NCI-H526 (cell line): ENCODE results near the gene BICD2.
"Not testable (repeated sequence)": the region's sequence is repeated elsewhere in the genome, so short reads cannot be mapped to it uniquely, and the experiment has no call there.

Experiments used
- DNase-seq, 2 experiments: peaks; one replicate each; lab custom pipeline; 2025; lab: John Stamatoyannopoulos, UW

The BICD2 gene

GRCh38 chr9:92770360-92770995, 5.8 kb upstream of the BICD2 start:
- DNase-seq: no peak

GRCh38 chr9:92769990-92770359, 5.3 kb upstream of the BICD2 start:
- no peak for DNase-seq

DNA sequence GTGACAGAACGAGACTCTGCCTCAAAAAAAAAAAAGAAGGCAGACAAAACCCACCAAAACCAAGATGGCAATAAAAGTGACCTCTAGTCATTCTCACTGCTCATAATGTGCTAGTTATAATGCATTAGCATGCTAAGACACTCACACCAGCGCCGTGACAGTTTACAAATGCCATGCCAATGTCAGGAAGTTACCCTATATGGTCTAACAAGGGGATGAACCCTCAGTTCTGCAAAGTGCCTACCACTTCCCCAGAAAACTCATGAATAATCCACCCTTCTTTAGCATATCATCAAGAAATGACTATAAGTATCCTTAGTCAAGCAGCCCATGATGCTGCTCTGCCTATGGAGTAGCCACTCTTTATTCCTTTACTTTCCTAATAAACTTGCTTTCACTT, 4.7 kb upstream of the BICD2 start:
- no peak for DNase-seq

DNA sequence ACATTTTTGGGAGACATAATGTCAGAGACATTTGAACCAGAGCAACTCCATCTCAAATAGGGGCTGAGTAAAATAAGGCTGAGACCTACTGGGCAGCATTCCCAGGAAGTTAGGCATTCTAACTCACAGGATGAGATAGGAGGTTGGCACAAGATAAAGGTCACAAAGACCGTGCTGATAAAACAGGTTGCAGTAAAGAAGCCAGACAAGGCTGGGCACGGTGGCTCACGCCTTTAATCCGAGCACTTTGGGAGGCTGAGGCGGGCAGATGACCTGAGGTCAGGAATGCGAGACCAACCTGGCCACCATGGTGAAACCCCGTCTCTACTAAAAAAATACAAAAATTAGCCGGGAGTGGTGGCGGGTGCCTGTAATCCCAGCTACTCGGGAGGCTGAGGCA, 4.2 kb upstream of the BICD2 start:
- not testable (repeated sequence) for DNase-seq

DNA sequence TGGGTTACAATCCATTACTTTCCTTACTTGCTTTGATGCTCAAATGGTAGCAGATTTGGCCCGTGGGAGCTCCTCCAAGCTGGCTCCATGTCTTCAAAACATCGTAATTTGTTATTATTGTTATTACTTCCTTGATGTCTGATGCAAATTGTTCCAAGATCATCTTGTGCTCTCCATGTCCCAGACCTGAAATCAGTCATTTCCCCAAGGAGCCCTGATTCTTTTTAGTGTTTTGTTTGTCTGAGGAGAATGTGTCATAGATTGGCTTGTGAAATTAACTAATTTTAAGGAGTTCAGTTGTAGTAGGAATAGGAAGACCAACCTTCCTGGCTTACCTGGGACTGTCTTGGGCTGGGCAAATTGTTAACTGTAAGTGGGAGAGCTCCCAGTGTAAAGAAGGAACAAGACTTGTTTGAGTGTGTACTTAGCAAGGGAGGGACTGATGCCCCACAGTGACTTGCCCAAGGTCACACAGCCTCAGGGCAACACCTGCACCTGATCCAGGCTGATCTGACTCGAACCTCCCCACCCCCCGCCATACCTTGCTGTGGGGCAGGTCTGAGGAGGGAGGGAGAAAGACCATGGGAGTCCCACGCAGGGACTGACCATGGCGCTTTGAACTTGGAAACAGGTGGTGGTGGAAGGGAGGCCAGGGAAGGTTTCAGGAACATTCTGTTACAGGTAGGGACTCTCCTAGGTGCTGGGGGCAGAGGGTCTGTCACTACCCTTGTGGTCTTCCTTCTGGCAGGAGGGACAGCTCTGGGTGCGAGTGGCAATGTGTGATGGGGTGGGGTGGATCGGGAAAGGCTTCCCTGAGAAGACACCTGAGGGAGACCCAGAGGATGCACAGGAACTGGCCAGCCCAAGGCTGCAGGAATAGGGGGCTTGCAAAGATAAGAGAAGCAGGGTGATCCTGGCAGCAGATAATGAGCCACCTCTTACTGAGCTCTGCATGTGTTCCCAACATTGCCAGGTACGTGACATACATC, 2.7 kb upstream of the BICD2 start:
- DNase-seq: no peak

DNA sequence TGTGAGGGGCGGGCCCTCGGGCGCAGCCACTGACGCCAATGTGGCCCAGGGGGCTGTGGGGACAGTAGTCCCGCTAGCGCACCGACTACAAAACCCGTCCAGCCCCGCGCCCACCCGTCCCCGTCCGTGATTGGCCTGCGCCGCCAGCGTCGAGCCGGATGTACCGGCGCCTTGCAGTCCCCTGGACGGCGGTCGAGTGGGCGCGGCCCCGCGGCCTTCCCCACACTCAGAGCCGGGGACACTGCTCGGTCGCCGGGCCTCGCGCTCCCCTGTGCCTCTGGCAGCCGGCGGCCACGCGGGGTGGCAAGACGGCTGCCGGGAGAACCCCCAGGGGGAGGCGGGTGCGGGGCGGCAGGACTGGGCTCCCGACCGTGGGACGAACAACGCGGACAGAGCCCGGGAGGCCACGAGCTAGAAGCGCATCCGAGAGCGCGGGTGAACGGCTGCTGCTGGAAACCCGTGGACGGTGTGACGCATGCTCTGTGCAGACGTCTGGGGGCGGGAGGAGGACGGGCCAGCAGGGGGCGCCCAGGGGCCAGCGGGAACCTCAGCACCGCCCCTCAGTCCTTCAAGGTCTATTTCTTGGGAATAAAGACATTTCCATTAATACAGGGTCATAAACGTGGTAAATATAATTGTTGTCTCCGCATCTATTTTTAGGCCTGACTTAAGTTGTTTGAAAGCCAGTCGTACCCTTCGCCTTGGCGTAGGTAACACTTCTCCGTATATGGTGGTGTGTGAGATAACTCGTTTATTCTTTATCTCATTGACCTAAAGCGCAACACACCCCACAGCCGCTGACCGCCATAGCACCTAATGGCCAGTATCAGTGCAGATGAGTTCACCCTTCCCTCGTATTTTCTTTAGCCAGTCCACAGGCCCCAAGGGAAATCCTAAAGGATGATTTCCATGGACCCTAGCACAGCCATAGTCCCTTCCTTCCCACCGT, 629 bp upstream of the BICD2 start:
- DNase-seq: peak; percentile 90 to 95

DNA sequence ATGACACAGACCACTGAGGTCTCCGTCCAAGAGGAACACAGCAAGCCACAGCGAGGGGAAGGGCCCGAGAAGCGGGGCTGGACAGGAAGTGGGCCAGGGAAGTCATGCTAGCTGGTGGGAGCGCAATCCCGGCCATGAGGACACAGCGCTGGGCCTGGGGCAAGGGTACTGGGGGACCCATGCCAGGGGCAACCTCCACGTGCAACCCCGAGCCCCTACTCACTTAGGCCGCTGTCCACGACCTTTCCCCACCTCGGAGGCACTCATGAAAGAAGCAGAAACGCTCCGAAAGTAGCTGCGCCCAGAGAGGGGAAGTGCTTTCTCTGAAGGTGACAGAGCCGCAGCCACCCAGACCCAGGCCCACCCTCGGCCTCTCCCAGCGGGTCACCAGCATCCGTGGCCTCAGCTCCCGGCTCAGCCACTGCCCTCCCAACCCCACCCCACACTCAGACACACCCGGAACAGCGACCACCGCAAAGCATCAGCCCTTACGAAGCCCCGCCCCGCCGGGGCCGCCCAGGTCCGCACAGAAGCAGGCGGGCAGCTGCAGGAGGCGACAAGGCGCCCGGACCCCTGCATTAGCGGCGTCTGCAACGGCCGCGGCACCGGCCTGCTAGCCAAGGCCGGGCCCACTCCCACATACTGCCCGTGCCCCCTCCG, 782 bp downstream of the BICD2 start:
- DNase-seq: peak in 1 of 2 experiments; percentile 34

DNA sequence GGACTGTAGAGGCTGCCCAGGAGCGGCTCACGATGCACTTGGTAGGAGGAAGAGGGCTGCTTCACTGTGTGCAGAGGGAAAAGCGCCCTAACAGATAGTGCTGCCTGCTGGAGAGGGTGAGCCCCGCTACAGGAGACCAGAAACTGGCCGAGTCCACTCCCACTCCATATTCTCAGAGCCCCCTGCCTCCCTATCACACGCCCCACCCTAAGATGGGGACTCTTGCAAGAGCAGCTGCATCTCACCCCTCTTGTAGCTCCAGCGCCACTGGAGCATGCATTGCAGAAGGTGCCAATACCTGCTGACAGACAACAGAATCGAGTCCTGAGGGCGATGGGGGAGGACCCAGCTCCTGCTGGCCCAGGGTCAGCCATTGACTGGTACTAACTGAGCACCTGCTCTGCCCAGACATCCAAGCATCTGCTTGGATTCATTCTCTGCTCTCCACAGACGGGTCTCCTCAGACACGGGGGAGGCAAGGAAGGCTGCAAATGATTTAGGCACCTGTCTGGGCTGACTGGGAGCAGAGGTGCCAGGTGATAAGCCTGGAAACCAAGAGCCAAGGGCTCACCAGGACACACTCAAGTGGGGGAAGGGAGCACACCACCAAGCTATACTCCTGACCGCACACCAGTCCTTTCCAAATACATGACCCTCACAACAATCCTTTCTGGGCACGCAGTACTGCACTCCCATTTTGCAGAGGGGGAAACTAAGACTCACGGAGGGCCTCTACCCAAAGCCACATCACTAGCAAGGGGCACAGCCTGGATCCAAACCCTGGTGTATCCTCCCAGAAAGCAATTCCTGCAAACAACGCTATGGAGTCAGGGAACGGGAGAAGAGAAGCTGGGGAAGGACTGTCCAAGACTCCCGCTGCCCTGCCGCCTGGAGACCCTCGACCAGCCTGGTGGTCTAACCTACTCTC, 1.6 kb downstream of the BICD2 start:
- no peak for DNase-seq

DNA sequence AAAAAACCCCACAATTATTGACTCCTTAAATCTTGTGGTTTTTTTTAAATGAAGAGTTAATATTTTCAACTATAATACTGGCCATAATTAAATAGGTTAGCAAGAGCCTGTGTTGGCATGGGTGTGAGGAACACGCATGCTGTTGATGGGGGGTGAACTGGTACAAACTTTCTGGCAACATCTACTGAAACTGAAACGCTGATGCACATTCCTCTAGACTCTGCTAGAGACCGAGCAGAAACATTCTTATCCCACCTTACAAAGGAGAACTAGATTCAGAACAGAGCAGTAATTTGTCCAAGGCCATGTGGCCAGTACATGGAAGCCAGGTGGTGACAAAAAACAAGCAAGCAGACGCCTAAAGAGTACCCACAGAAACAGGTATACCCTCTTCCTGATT, 2.4 kb downstream of the BICD2 start:
- no peak for DNase-seq

GRCh38 chr9:92761686-92762085, 2.9 kb downstream of the BICD2 start:
- no peak for DNase-seq

DNA sequence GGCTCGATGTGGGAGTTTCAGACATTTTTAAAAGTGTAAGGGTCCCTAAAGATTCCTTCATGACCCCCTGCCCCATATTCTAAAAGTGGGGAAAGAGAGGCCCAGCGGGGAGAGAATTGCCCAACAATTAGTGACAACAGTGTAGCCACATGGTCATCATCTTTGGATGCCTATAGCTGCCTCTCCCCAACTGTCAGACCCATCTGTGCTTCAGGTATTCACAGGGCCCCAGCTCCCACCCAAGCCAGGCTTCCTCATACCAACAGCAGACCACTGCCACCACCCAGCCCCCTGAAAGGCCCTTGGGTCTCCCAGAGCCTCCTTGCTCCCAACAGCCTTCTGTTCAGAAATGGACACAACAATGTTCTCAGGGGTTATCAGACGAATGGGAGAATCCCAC, 4.1 kb downstream of the BICD2 start:
- no peak for DNase-seq

DNA sequence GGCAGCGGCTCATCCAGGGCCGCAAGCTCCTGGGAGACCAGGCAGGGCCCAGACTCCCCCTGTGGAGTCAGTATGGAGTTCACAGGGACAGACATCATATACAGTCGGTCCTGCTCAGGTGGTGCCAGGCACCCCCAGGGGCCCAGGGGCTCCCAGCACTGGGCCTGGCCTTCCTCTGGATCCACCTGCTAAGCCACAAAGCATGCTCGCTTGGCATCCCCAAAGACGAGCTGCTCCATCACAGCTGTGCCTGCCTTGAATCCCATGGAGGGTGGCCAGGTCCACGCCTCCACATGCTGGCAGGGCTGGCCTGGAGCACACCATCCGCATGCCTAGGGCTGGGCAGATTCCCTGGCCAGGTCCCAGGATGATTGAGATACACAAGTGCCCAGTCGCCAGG, 4.6 kb downstream of the BICD2 start:
- DNase-seq: no peak

DNA sequence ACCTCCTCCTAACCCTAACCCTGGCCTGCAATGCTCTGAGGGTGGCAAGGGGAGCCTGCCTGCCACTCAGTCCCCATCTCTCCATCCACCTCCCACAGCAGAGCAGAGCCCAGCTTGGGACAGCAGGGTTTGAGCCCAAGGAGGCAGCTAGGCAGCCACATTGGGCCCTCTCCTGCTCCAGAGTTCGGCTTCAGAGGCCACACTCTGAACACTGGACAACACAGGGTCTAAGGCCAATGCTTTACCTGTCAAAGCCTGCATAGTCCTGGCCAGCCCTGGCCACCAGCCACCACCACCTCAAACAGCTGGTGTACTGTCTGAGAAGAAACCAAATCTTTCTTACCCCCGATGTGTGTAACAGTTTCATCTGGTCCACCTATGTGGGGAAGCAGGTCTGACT, 5.2 kb downstream of the BICD2 start:
- DNase-seq: no peak

DNA sequence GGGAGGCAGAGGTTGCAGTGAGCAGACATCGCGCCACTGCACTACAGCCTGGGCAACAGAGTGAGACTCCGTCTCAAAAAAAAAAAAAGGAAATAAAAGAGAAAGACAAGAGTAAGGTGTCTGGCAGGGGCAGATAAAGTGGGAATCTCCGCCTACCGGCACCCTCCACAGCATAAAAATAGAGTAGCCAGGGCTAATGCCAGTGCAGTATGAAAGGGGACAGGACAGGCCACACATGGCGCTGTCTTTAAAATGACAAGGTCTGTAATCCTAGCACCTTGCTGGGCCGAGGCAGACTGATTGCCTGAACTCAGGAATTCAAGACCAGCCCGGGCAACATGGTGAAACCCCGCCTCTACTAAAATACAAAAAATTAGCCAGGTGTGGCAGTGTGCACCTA, 7.8 kb downstream of the BICD2 start:
- no peak for DNase-seq

DNA sequence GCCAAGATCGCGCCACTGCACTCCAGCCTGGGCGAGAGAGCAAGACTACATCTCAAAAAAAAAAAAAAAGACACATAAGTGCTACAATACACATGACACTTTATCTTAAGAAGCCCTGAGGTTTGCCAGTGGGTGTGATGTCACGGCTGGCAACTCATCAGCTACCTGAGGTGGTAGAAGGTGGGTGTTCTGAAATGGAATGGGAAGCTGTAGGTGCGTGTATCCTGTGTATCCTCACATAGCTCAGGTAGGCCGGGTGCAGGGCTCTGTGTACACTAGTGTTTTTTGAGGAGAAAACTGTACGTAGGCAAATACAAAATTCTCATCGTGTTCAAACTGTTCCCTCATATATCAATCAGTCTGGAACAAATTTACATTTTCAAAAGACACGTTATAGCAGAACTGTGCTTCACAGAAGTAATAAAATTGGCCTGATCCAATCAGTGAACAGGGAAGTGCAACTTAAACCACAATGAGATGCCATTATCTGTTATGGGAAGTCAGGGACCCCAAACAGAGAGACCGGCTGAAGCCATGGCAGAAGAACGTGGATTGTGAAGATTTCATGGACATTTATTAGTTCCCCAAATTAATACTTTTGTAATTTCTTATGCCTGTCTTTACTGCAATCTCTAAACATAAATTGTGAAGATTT, 10.4 kb downstream of the BICD2 start:
- no peak for DNase-seq

DNA sequence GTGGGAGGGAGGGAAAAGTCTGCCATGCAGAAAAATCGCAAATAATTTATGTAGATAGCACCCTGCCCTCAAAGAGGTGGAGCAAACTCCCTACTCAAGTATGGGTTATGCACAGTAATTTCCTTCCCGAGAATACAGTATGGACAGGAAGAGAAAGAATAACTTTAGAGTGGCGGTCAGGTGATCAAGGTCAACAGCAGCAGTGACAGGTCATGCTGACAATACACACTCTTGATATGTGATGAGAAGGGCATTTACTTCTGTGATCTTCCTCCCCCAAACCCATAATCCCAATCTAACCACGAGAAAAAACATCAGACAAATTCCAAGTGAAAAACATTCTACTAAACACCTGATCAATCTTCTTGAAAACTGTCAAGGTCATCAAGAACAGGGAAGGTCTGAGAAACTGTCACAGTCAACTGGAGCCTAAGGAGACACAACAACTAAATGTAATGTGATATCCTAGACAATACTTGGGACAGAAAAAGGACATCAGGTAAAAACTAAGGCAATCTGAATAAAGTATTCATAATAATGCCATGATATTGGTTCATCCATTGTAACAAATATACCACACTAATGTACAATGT, 11.7 kb downstream of the BICD2 start:
- DNase-seq: no peak

DNA sequence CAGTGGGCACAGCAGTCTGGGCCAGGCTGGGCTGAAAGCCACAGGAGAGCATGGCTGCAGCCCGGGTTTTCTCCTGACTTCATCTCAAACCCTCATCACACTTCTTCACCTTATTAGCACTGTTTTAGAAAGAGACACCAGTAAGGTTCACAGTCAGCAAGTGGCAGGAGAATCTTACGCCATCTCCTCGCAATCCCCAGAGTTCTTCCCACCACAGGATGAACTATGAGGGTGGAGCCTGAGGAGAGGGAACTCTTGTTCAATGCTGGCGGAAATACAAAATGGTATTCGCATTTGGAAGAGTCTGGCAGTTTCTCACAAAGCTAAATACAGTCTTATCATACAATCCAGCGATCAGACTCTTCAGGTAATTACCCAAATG, 14.7 kb downstream of the BICD2 start:
- DNase-seq: no peak

DNA sequence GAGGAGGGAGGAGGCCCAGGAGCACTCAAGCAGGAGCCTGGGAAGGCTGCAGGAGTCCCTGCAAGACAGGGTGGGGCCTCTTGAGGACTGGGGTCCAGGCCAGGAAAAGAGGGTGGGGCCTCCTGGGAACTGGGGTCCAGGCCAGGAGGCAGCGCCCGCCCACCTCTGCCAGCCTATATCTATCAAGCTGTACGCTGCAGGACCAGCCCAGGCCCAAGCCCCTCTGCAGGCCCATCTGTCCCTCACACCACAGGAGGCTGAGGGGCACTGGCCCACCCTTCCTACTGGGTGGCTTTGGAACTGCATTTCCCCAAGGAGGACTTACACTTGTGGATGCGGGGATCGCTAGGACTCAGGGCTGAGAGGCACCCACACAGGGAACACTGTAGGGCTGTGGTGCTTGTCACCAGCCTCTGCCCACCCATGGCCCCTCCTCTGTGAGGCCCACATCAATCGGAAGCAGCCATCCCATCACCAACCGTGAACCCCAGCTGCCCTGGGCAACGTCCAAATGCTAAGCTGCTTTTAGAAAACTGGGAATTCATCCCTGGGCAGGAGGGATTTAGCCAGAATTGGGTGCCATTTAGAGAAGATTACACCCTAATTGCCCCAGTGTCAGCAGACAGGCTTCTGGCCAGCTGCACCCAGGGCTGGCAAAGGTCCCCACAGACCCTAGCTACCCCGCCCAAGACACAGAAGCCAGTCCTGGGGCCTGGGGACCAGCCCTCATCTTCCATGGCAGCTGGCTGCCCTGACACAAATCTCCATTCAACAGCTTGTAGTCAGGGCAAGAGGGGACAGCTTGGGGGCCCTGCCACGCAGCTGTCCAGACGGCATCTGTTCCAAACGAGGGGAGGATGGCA, 15.3 kb downstream of the BICD2 start:
- DNase-seq: no peak

DNA sequence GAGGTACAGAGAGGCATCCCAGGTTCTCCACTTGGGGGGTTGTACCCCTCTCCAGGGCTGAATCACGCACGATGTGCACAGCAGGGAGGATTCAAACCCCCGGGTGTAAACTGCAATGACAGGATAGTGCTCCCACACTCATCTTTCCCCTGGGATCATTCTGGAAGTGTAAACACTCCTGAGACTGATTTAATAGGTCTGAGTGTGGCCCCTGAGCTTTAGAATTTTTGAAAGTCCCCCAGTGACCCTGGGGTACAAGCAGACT, 16.5 kb downstream of the BICD2 start:
- no peak for DNase-seq
